ENCODE data around the gene SENP5.
A peak's percentile ranks its signal among the peaks of the same experiment; 100 is the strongest.

Gene SENP5

GRCh38 chr3:196883361-196883760 is 15.6 kb downstream of the SENP5 start:
- peak; percentile 86 for FAIRE-seq
- no peak for DNase-seq (ENCODE audit: insufficient read length, low spot score)

GRCh38 chr3:196886144-196886543 is 18.4 kb downstream of the SENP5 start:
- DNase-seq (ENCODE audit: insufficient read length, low spot score) (no peak), FAIRE-seq (no peak)

GRCh38 chr3:196889844-196890708 is 22.4 kb downstream of the SENP5 start:
- DNase-seq (ENCODE audit: insufficient read length, low spot score) (no peak), FAIRE-seq (no peak)

GRCh38 chr3:196894557-196895295 is 27.0 kb downstream of the SENP5 start:
- FAIRE-seq (no peak), DNase-seq (ENCODE audit: insufficient read length, low spot score) (no peak)

DNA sequence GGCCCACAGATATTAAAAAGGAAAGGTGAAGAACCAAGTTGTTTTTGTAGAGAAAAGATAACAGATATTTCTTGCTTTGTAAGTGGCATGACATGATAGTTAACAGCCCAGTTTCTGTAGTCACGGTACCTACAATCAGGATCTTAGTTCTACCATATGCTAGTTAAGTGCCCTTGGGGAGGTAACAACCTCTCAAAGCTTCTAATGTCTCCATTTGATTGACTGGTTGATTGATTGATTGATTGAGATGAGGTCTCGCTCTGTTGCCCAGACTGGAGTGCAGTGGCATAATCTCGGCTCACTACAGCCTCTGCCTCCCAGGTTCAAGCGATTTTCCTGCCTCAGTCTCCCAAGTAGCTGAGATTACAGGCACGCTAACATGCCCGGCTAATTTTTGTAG is 28.5 kb downstream of the SENP5 start:
- DNase-seq (ENCODE audit: insufficient read length, low spot score): no peak
- FAIRE-seq: no peak

GRCh38 chr3:196901768-196902167 is 34.0 kb downstream of the SENP5 start:
- FAIRE-seq: no peak
- no peak for DNase-seq (ENCODE audit: insufficient read length, low spot score)

GRCh38 chr3:196902296-196902695 is 34.6 kb downstream of the SENP5 start:
- DNase-seq (ENCODE audit: insufficient read length, low spot score) (no peak), FAIRE-seq (no peak)

DNA sequence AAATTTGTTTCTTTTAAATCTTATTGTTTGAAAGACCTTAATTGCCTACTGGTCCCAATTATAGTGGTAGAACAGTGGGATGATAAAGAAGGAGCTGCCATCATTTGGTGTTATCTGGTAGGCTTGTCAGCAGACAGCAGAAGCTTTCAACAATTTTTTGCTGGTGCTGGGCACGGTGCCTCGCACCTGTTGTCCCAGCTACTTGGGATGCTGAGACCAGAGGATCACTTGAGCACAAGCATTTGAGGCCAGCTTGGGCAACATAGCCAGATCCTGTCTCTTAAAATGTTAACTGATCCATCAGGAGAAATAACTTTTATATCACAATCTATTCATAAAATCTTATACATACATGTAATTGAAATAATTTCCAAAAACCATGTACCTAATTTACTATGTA is 36.0 kb downstream of the SENP5 start:
- DNase-seq (ENCODE audit: insufficient read length, low spot score) (no peak), FAIRE-seq (no peak)

DNA sequence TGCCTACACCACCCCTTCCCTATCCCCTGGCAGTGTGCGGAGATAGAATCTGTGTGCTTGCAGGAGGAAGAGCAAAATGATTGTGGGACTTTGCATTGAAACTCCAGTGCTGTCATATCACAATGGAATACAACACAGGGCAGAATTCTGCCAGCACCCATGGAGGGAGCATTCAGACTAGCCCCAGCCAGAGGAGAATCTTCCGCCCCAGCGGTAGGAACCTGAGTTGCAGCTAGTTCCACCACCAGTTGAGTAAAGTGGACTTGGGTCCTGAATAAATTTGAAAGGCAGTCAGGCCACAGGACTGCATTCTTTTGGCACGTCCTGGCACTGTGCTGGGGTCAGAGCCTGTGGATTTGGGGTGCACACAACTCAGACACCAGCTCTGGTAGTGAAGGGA is 47.1 kb downstream of the SENP5 start:
- FAIRE-seq (no peak), DNase-seq (ENCODE audit: insufficient read length, low spot score) (no peak)

DNA sequence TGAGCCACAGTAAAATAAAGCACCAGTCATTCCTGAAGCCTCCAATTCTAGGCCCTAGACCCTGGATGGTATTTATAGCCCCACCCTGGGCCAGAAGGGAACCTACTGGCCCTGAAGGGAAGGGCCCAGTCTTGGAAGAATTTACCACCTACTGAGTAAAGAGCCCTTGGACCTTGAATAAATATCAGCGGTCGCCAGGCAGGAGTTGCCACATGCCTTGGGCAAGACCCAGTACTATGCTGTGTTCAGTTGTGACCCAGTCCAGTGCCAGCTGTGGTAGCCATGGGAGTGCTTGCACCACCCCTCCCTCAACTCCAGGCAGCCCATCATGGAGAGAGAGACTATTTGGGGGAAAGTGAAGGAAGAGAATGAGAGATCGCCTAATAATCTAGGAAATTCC is 47.7 kb downstream of the SENP5 start:
- no peak for FAIRE-seq

DNA sequence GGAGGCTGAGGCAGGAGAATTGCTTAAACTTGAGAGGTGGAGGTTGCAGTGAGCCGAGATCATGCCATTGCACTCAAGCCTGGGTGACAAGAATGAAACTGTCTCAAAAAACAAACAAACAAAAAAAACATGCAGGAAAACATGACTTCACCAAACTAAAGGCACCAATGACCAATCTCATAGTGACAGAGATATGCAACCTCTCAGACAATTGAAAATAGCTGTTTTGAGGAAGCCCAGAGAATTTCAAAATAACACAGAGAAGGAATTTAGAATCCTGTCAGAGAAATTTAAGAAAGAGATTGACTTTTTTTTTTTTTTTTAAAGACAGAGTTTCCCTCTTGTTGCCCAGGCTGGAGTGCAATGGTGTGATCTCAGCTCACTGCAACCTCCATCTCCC is 48.5 kb downstream of the SENP5 start:
- no peak for FAIRE-seq
- DNase-seq (ENCODE audit: insufficient read length, low spot score): no peak

More for the DNA sequence above, 47.7 kb downstream of the SENP5 start:
- no peak for DNase-seq (ENCODE audit: insufficient read length, low spot score)

GRCh38 chr3:196916995-196917394 is 49.3 kb downstream of the SENP5 start:
- no peak for FAIRE-seq
- DNase-seq (ENCODE audit: insufficient read length, low spot score): no peak

- no peak for DNase-seq (ENCODE audit: insufficient read length, low spot score)
- no peak for FAIRE-seq
Measured at GRCh38 chr3:196918968-196919367, 51.2 kb downstream of the SENP5 start.

GRCh38 chr3:196920733-196921132 is 53.0 kb downstream of the SENP5 start:
- DNase-seq (ENCODE audit: insufficient read length, low spot score) (no peak), FAIRE-seq (no peak)

DNA sequence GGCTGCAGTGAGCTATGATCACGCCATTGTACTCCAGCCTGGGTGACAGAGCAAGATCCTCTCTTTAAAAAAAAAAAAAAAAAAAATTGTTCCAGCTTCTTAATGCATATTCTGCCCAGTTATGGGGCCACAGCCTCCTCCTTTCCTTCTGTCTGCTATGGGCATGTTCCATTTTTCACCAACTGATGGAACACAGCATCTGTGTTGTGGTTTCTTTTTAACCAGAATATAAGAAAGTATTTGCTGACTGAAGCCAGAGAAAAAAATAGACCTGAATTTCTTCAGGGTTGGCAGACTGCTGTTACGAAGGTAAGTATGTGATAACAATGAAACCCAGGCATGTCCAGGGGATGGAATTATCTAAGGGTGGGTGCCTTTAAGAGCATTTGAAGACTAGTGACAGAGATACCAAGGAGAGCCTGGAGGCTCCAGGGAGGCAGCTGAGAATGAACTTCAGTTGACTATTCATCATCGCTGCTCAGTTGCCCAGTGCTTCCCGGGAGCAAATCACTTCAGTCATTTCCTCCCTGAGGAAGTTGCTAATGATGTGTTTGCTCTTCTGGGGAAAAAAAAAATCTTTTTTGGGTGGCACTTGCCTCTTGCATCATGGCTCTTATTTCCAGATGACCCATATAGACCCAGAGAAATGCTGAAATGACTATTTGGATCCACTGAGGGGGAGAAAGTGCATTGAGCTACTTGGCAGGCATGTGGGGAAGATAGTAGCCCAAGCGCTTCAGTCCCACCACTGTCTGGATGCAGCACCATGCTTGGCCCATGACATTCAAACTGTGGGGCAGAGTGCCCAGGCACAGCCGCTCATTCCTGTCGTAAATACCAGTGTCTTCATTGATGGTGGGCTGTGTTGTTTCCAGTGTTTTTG is 60.1 kb downstream of the SENP5 start:
- no peak for DNase-seq (ENCODE audit: insufficient read length, low spot score)
- no peak for FAIRE-seq

DNA sequence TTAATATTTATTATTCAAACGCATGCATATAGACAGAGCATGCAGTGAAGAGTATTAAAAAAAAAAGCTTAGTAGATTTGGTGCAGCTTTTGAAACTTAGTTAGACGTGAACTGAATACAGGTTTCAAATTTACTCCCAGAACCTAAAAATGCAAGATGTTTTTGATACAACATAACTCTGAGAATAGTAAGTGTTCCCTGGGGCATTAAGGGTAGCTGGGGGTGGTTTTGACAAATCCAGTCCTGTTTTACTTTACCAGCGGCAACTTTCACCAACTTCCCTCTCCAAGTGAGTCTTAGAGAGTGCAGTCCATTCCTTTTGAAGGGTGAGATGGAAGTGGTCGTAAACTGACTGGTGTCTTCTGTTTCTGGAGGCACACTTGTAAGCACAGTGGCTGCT is 63.4 kb downstream of the SENP5 start:
- FAIRE-seq (no peak), DNase-seq (ENCODE audit: insufficient read length, low spot score) (no peak)

DNA sequence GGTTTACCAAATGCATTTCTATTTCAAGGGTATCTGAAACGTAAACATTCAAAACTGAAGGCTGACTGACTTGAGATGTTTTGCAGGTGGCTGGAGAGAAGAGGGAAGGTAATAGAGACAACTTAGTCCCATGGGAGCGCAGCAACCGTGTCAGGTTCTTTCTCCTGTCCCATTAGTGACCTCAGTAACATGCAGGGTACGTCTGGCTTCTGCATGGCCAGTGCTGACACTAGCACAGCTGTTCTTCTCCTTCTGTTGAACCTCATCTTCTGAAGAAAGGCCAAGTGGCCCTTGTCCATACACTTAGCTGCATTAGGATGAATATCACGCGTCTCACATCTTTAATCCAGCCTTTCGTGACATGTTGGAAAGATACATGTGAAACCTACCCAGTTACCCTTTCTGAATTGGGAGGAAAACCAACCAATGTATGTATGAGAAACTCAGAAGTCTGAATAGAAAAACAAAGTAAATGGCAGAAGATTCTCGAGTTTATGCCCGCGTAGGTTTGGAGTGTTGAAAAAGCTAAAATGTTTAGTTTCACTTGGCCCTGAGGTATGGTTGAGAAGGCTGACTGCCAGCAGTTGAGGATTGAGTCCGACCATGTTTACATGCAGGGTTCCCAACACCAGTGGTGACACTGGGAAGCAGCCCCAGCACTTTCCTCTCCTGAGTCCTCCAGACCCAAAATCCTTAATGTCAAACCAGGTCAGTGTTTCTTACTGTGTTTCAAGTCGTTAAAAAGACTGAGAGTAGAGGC is 64.3 kb downstream of the SENP5 start:
- FAIRE-seq: no peak
- no peak for DNase-seq (ENCODE audit: insufficient read length, low spot score)

DNA sequence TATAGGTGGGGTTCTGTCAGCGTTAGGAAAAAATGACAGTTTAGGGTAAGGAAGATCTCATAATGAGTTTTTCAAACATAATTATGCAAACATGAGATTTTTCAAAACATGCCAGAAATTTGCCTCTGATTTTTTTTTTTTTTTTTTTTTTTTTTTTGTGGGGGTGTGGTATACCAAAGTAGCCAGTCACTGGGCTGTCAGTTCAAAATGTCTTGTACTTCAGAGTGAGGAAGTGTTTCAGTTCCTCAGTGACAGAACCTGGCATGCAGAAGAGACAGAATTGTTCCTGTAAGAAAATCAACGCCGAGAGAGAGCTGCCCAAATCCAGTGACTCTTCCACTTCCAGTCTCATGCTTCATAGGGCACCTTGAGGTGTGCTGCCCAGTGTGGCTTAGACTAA is 64.9 kb downstream of the SENP5 start:
- DNase-seq (ENCODE audit: insufficient read length, low spot score) (no peak), FAIRE-seq (no peak)

GRCh38 chr3:196936288-196936687 is 68.6 kb downstream of the SENP5 start:
- FAIRE-seq: no peak
- DNase-seq (ENCODE audit: insufficient read length, low spot score): no peak

GRCh38 chr3:196938124-196938523 is 70.4 kb downstream of the SENP5 start:
- DNase-seq (ENCODE audit: insufficient read length, low spot score) (no peak), FAIRE-seq (no peak)

Measured in GM19239 (cell line).